HEK293 (cell line): ENCODE results near the gene MRPL54.

Experiments used
- CTCF ChIA-PET: fragments of 350-600 bp; formaldehyde crosslinking; extraction: SDS; loops from one replicate; lab custom pipeline; 2021; ENCODE audit warnings: antibody characterized with exemption; lab: Yijun Ruan, JAX
- POLR2A ChIA-PET: fragments of 300-600 bp; formaldehyde crosslinking; extraction: SDS; loops from one replicate; lab custom pipeline; 2020; ENCODE audit warnings: antibody characterized with exemption, inconsistent platforms; lab: Yijun Ruan, JAX
- H3K27ac ChIP-seq: fragments of 200-500 bp; sonication (Bioruptor generic); 2 replicates; pipeline ENCODE4 v1.5.1; 2014; ENCODE audit warnings: low read depth, low read length, control low read depth, inconsistent platforms; ENCODE audit errors: extremely low read depth
- H3K36me3 ChIP-seq, 2 experiments: fragments of 200-500 bp in 1 of 2; sonication (Bioruptor generic) in 1 of 2; 1 replicate in 1 of 2; 2 replicates in 1 of 2; pipeline ENCODE4 v1.5.1; 2014 to 2017; ENCODE audit warnings: inconsistent platforms in 2 of 2, low read length in 2 of 2; ENCODE audit not compliant: control insufficient read depth in 2 of 2, insufficient read depth in 1 of 2
- H3K4me1 ChIP-seq: fragments of 200-500 bp; sonication (Bioruptor generic); 2 replicates; pipeline ENCODE4 v1.5.1; 2014; ENCODE audit warnings: mild to moderate bottlenecking, low read length, inconsistent platforms; ENCODE audit not compliant: control insufficient read depth, insufficient read depth
- H3K4me3 ChIP-seq: 2 replicates; pipeline ENCODE4 v1.5.1; 2011; ENCODE audit warnings: low read depth, mild to moderate bottlenecking, control low read depth, low read length, moderate library complexity
- H3K9me3 ChIP-seq: fragments of 200-500 bp; sonication (Bioruptor generic); 2 replicates; pipeline ENCODE4 v1.5.1; 2014; ENCODE audit warnings: low read depth, low read length, inconsistent platforms; ENCODE audit not compliant: control insufficient read depth, insufficient read depth
- FEZF1 ChIP-seq: fragments of 450-650 bp; formaldehyde crosslinking; IDR thresholded peaks from 2 replicates; pipeline ENCODE4 v1.5.1; 2016; ENCODE audit warnings: missing biosample characterization, missing genetic modification characterization
- GLIS2 ChIP-seq: fragments of 450-650 bp; formaldehyde crosslinking; IDR thresholded peaks from 2 replicates; pipeline ENCODE4 v1.5.1; 2016; ENCODE audit warnings: missing biosample characterization, missing genetic modification characterization
- TCF7L2 ChIP-seq: IDR thresholded peaks from 2 replicates; pipeline ENCODE4 v1.6.1; 2011; ENCODE audit warnings: low read depth, mild to moderate bottlenecking, inconsistent platforms, low read length, moderate library complexity, borderline replicate concordance
- YY1 ChIP-seq: fragments of 450-650 bp; formaldehyde crosslinking; IDR thresholded peaks from 2 replicates; pipeline ENCODE4 v1.5.1; 2018; ENCODE audit warnings: missing biosample characterization, missing genetic modification characterization
- ZBTB17 ChIP-seq: fragments of 450-650 bp; formaldehyde crosslinking; IDR thresholded peaks from 2 replicates; pipeline ENCODE4 v1.5.1; 2016; ENCODE audit warnings: missing biosample characterization, missing genetic modification characterization
- ZNF140 ChIP-seq: fragments of 450-650 bp; formaldehyde crosslinking; IDR thresholded peaks from 2 replicates; pipeline ENCODE4 v1.5.1; 2016; ENCODE audit warnings: missing biosample characterization, missing genetic modification characterization
- ZNF146 ChIP-seq: fragments of 450-650 bp; formaldehyde crosslinking; IDR thresholded peaks from 2 replicates; pipeline ENCODE4 v1.5.1; 2016; ENCODE audit warnings: missing biosample characterization, missing genetic modification characterization
- ZNF174 ChIP-seq: fragments of 450-650 bp; formaldehyde crosslinking; IDR thresholded peaks from 2 replicates; pipeline ENCODE4 v1.5.0; 2017; ENCODE audit warnings: missing biosample characterization, mild to moderate bottlenecking, missing genetic modification characterization
- ZNF239 ChIP-seq: fragments of 450-650 bp; formaldehyde crosslinking; IDR thresholded peaks from 2 replicates; pipeline ENCODE4 v1.5.1; 2016; ENCODE audit warnings: missing biosample characterization, missing genetic modification characterization
- ZNF558 ChIP-seq: fragments of 450-650 bp; formaldehyde crosslinking; IDR thresholded peaks from 2 replicates; pipeline ENCODE4 v1.5.1; 2016; ENCODE audit warnings: missing biosample characterization, missing genetic modification characterization
- ZNF585B ChIP-seq: fragments of 450-650 bp; formaldehyde crosslinking; IDR thresholded peaks from 2 replicates; pipeline ENCODE4 v1.5.1; 2016; ENCODE audit warnings: missing biosample characterization, missing genetic modification characterization
- ZNF610 ChIP-seq: fragments of 450-650 bp; formaldehyde crosslinking; IDR thresholded peaks from 2 replicates; pipeline ENCODE4 v1.5.1; 2016; ENCODE audit warnings: missing biosample characterization, missing genetic modification characterization, borderline replicate concordance
- ZNF707 ChIP-seq: fragments of 450-650 bp; formaldehyde crosslinking; IDR thresholded peaks from 2 replicates; pipeline ENCODE4 v1.5.1; 2016; ENCODE audit warnings: missing biosample characterization, missing genetic modification characterization
- ZSCAN16 ChIP-seq: fragments of 450-650 bp; formaldehyde crosslinking; IDR thresholded peaks from 2 replicates; pipeline ENCODE4 v1.5.1; 2016; ENCODE audit warnings: missing biosample characterization, missing genetic modification characterization
- ZSCAN30 ChIP-seq: fragments of 450-650 bp; IDR thresholded peaks from 2 replicates; pipeline ENCODE4 v1.5.1; 2018; ENCODE audit warnings: missing biosample characterization, mild to moderate bottlenecking, missing genetic modification characterization, moderate library complexity
- TF ChIP-seq, protein P1 (sequence below): fragments of 450-650 bp; formaldehyde crosslinking; IDR thresholded peaks from 2 replicates; pipeline ENCODE4 v1.5.1; 2016; ENCODE audit warnings: missing biosample characterization, missing genetic modification characterization, borderline replicate concordance
- TF ChIP-seq, protein P2 (sequence below): fragments of 450-650 bp; formaldehyde crosslinking; IDR thresholded peaks from 2 replicates; pipeline ENCODE4 v1.5.0; 2017; ENCODE audit warnings: missing biosample characterization, missing genetic modification characterization, borderline replicate concordance
- TF ChIP-seq, protein P3 (sequence below): fragments of 450-650 bp; formaldehyde crosslinking; IDR thresholded peaks from 2 replicates; pipeline ENCODE4 v1.5.1; 2016; ENCODE audit warnings: missing biosample characterization, missing genetic modification characterization

The MRPL54 gene

DNA sequence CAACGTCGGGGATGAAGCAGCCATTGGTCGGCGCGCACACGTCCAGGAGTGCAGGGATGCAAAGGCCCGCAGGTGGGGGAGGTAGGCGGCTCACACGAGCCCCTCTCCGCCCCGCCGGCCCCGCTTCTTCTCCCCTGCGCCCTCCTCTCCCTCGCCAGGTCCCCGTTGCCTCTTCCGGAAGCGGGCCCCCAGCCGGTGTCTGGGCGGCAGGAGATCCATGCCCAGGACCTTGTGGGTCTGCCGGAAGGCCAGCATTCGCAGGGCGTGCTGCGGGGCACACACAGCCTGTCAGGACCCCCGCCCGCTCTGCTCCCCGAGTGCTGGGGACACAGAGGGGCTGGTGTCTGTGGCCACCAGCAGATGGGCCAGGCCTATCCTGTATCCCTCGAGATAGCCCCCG lies 43.4 kb downstream of the MRPL54 start:
- H3K36me3 ChIP-seq = no peaks in the 10 kb centered on the region
- no peak overlapping the region for H3K4me3 ChIP-seq
- H3K27ac ChIP-seq = no peak overlapping the region
- TF ChIP-seq, protein P1, sequence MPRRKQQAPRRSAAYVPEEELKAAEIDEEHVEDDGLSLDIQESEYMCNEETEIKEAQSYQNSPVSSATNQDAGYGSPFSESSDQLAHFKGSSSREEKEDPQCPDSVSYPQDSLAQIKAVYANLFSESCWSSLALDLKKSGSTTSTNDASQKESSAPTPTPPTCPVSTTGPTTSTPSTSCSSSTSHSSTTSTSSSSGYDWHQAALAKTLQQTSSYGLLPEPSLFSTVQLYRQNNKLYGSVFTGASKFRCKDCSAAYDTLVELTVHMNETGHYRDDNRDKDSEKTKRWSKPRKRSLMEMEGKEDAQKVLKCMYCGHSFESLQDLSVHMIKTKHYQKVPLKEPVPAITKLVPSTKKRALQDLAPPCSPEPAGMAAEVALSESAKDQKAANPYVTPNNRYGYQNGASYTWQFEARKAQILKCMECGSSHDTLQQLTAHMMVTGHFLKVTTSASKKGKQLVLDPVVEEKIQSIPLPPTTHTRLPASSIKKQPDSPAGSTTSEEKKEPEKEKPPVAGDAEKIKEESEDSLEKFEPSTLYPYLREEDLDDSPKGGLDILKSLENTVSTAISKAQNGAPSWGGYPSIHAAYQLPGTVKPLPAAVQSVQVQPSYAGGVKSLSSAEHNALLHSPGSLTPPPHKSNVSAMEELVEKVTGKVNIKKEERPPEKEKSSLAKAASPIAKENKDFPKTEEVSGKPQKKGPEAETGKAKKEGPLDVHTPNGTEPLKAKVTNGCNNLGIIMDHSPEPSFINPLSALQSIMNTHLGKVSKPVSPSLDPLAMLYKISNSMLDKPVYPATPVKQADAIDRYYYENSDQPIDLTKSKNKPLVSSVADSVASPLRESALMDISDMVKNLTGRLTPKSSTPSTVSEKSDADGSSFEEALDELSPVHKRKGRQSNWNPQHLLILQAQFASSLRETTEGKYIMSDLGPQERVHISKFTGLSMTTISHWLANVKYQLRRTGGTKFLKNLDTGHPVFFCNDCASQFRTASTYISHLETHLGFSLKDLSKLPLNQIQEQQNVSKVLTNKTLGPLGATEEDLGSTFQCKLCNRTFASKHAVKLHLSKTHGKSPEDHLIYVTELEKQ = no peak
- TF ChIP-seq ZSCAN16 (tag by site-specific recombination) (no peak), ZSCAN30 (tag by site-specific recombination) (no peak), ZNF140 (no peak), ZNF610 (tag by site-specific recombination) (no peak), ZNF146 (tag by site-specific recombination) (no peak), TCF7L2 (no peak), ZBTB17 (tag by site-specific recombination) (no peak), FEZF1 (tag by site-specific recombination) (no peak), ZNF558 (no peak), YY1 (tag by site-specific recombination) (no peak)
- no peaks in the 10 kb centered on the region for H3K9me3 ChIP-seq
- POLR2A ChIA-PET = no interaction called here
- H3K4me1 ChIP-seq = peaks cover 2% of the 10 kb centered on the region; the same call in 1 of the 2 replicates
- CTCF ChIA-PET = interaction anchor here (0.7 to 1.5 kb wide), 3 partner anchors 16 to 46 kb away, joined by 3 to 10 read pairs (median 3); no protein-coding TSS in a partner anchor

DNA sequence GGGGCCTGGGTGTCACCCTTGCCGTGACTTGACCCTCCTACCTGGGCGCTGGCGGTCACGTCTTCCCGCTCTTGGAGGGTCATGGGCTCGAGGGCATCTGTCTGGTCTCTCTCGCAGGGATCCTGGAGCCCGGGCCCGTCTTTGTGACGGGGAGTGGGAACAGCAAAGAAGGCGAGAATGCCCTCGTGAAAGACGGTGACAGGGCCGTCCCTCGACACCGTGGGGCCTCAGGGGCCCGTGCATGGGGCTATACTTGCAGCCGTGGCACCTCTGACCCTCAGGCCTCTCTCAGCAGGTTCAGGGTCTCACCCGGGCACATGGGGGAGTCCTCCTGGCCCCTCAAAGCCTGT lies 44.6 kb downstream of the MRPL54 start:
- ChIA-PET CTCF (interaction anchor here (1.4 kb wide), 1 partner anchor 15 kb away, joined by 10 read pairs; no protein-coding TSS in a partner anchor), POLR2A (no interaction called here)
- TF ChIP-seq ZNF707 (no peak), ZNF239 (tag by site-specific recombination) (no peak), GLIS2 (tag by site-specific recombination) (no peak), ZNF585B (no peak), ZNF174 (tag by site-specific recombination) (no peak)
- TF ChIP-seq, protein P2, sequence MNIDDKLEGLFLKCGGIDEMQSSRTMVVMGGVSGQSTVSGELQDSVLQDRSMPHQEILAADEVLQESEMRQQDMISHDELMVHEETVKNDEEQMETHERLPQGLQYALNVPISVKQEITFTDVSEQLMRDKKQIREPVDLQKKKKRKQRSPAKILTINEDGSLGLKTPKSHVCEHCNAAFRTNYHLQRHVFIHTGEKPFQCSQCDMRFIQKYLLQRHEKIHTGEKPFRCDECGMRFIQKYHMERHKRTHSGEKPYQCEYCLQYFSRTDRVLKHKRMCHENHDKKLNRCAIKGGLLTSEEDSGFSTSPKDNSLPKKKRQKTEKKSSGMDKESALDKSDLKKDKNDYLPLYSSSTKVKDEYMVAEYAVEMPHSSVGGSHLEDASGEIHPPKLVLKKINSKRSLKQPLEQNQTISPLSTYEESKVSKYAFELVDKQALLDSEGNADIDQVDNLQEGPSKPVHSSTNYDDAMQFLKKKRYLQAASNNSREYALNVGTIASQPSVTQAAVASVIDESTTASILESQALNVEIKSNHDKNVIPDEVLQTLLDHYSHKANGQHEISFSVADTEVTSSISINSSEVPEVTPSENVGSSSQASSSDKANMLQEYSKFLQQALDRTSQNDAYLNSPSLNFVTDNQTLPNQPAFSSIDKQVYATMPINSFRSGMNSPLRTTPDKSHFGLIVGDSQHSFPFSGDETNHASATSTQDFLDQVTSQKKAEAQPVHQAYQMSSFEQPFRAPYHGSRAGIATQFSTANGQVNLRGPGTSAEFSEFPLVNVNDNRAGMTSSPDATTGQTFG (tag by site-specific recombination) = no peak
- TF ChIP-seq, protein P3, sequence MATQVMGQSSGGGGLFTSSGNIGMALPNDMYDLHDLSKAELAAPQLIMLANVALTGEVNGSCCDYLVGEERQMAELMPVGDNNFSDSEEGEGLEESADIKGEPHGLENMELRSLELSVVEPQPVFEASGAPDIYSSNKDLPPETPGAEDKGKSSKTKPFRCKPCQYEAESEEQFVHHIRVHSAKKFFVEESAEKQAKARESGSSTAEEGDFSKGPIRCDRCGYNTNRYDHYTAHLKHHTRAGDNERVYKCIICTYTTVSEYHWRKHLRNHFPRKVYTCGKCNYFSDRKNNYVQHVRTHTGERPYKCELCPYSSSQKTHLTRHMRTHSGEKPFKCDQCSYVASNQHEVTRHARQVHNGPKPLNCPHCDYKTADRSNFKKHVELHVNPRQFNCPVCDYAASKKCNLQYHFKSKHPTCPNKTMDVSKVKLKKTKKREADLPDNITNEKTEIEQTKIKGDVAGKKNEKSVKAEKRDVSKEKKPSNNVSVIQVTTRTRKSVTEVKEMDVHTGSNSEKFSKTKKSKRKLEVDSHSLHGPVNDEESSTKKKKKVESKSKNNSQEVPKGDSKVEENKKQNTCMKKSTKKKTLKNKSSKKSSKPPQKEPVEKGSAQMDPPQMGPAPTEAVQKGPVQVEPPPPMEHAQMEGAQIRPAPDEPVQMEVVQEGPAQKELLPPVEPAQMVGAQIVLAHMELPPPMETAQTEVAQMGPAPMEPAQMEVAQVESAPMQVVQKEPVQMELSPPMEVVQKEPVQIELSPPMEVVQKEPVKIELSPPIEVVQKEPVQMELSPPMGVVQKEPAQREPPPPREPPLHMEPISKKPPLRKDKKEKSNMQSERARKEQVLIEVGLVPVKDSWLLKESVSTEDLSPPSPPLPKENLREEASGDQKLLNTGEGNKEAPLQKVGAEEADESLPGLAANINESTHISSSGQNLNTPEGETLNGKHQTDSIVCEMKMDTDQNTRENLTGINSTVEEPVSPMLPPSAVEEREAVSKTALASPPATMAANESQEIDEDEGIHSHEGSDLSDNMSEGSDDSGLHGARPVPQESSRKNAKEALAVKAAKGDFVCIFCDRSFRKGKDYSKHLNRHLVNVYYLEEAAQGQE (tag by site-specific recombination) = no peak
- Histone ChIP-seq H3K27ac (no peak overlapping the region), H3K36me3 (no peaks in the 10 kb centered on the region), H3K4me3 (no peak overlapping the region), H3K9me3 (no peaks in the 10 kb centered on the region), H3K4me1 (no peaks in the 10 kb centered on the region)
